ENCODE measurements around the gene LPCAT4.
"Not testable (repeated sequence)": the region's sequence is repeated elsewhere in the genome, so short reads cannot be mapped to it uniquely, and the experiment has no call there.

Gene LPCAT4

DNA sequence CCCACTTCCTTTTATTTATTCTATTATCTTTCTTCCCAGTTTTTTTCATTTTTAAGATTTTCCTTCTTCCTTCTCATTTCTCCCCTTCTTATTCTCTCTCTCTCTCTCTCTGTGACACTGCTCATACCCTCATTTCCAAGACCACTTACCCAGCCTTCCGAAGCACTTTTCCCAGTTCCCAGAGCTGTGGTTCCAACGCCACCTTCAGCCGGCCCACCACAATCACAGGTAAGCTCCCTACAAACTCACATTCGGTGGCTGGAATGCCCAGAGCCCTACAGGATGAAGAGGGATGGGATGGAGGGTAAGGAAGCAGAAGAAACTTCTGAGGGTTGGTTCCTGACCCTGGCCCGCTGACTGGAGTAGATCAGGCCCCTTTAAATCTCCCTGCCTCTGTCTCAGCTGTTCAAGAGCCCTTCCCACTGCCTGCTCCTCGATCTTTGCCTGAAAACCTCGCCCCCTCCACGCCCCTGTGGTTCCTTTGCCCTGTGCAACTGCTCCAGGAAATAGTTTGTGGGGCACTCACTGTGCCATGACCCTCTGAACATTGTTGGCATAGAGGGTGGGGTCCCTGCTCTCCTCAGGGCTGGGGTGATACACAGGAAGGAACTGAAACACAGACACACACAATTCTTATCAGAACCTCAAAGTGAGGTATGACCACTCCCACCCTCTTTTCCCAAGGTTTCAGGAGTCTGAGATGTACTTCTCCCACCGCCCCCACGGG lies 4.8 kb downstream of the LPCAT4 start:
- no peak for FAIRE-seq

DNA sequence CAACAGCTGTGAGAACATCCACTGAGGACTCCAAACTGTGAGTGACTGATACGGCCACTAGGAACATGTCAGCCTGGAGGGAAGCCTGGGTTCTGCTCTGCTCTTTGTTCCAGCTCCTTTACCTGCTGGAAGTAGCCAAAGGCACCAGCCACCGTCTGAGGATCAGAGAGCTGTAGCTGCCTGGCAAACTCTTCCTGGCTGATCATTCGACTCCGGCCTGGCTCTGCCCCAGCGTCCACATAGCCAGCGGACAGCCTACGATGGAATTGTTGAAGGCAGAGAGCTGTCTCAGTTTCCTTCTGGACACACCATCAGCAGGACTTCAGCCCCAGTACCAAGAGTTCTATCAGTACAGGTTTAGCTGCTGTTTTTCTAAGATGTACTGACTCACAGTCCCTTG lies 5.7 kb downstream of the LPCAT4 start:
- FAIRE-seq, result no peak

DNA sequence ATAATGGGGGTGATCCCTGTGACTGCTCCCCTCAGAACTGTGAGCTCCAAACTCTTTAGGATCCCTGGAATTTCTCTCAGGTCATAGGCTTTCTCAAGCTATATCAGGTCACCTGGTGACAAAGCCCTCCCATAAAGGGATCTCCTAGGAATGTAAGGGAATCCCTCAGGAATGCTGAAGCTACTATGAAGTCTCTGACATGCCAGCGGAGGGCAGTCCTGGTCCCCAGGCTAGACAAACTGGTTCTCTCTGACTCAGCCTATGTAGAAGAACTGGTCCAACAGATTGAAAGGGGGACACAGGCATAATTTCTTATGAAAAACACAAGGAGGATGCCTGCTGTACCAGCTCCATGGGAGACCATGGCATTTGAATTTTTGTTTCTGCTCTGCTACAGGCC lies 6.7 kb downstream of the LPCAT4 start:
- no peak for FAIRE-seq

DNA sequence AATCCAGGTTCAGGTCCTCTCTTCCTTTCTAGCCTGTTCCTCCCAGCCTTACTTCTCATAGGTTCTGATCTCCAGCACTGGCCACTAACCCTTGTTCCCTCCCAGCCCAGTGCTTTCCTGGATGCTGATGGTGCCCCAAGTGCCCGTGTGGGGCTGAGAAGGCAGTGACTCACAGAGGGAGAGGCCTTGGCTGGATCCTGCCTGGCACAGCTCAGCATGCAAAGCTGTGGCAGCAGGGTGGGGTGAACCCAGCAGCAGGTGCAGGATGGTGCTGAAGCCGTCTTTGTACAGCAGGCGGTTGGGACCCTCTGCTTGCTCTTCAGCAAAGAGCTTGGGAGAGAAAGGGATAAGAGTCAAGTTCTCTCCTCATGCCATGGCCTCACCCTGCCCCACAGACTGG lies 7.6 kb downstream of the LPCAT4 start:
- no peak for FAIRE-seq

DNA sequence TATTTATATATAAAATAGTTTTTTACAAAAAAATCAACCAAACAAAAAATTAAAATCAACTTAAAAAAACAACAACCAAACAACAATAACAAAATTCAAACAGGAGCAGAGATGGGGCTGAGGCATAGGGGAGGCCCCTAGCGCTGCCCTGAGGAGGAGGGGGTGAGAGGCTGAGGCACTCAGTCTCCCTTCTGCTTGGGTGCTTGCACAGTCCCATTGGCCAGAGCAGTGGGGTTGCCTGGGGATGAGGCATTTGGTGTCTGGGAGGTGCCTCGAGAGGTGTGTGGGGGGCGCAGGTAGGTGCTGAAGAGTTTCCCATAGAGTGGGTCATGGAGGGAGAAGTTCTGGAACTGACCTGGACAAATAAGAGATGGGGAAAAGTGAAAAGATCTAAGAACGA lies 8.0 kb downstream of the LPCAT4 start:
- no peak for FAIRE-seq

DNA sequence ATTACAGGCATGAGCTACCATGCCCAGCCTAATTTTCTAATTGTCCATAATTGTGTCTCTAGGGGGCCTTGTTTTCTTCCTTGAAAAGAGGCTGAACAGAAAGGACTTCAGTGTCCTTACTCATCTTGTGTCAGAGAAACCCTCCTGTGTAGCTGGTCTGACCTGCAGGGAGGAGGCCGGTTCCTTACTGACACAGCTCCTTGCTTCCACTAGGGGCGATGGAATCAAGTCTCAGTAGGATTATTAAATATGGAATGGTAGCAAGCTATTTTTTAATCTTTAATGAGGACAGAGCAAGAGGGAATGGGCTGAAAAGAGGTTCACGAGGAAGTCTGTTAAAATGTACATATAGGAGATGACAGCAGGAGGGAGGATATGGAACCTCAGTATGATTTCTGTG lies 8.6 kb downstream of the LPCAT4 start:
- FAIRE-seq, result no peak

DNA sequence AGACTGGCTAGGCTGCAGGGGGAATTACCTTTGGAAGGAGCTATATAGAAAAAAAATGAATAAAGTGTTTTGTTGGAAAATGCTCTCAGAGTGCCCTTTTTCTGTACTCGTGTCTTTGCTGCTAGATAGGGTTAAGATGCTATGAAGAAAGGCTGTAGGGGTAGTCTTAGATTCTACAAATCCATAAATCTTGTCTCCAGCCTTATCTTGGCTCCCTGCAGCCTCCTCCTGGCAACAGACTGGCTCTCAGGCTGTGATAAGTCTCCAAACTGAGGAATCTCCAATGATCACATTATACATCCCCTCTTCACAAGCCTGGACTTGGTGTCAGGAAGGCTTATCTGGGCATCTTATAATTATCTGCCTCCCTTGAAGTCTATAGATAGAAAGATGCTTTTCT lies 9.3 kb downstream of the LPCAT4 start:
- no peak for FAIRE-seq

DNA sequence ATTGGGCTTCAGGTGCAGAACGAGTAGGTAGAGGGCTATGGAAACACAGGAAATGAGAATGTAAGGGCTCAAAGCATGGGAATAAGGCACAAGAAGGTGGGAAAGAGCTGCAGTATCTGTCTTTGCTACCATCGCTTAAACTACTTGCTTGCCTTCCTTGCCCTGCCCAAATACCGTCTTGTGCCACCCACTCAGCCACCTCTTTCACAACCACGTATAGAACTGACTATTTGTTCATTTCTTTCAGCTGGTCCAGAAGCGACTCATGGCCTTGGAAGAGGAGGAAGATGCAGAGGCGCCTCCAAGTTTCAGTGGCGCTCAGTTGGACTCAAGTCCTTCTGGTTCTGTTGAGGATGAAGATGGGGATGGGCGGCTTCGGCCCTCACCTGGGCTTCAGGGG lies 11.8 kb downstream of the LPCAT4 start:
- FAIRE-seq, result no peak

DNA sequence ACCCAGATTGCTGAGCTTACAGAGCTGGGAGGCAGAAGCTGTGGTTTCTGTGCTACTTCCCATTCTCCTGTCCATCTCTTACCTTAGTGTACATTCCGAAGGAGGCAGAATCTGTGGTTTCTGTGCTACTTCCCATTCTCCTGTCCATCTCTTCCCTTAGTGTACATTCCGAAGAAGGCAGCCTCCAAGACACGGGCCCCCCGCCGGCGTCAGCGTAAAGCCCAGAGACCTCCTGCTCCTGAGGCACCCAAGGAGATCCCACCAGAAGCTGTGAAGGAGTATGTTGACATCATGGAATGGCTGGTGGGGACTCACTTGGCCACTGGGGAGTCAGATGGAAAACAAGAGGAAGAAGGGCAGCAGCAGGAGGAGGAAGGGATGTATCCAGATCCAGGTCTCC lies 12.7 kb downstream of the LPCAT4 start:
- FAIRE-seq, result no peak

DNA sequence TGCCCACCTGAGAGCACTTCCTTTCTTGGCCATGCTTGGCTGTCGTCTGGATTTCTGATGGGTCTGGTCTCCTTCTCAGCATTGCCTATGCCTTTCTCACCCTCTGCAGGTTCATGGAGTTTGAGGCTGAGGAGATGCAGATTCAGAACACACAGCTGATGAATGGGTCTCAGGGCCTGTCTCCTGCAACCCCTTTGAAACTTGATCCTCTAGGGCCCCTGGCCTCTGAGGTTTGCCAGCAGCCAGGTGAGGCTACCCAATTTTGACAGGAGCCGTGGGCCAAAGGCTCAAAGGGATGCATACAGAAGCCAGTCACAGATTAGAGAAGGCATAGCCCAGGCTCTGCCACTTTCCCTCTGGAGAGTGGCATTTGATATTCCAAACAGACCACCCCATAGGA lies 13.4 kb downstream of the LPCAT4 start:
- FAIRE-seq, result no peak

DNA sequence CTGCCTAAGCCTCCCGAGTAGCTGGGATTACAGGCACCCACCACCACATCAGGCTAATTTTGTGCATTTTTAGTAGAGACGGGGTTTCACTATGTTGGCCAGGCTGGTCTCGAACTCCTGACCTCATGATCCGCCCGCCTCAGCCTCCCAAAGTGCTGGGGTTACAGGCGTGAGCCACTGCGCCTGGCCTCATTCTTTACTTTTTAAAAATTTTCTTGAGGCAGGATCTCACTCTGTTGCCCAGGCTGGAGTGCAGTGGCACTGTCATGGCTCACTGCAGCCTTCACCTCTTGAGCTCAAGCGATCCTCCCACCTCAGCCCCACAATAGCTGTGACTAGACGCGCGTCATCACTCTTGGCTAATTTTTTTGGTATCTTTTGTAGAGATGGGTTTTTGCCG lies 14.0 kb downstream of the LPCAT4 start:
- FAIRE-seq, result not testable (repeated sequence)

DNA sequence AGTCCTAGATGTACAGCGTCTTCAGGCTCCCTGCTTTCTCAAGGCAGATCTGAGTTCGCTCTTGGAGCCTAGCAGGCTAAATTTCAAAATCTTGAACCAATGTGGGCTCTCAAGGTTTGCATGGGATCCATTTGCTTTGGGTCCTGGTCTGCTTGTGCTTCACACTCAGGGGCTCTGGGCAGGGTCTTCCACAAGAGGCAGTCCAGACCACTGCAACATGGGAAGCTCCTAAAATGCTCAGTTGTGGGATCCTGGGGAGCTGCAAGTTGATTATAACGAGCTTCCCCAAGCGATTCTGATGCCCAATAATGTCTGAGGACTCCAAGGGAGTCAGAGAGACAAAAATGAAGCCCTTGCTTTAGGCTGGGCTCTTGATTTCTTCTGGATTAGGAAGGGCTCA lies 17.2 kb downstream of the LPCAT4 start:
- no peak for FAIRE-seq

DNA sequence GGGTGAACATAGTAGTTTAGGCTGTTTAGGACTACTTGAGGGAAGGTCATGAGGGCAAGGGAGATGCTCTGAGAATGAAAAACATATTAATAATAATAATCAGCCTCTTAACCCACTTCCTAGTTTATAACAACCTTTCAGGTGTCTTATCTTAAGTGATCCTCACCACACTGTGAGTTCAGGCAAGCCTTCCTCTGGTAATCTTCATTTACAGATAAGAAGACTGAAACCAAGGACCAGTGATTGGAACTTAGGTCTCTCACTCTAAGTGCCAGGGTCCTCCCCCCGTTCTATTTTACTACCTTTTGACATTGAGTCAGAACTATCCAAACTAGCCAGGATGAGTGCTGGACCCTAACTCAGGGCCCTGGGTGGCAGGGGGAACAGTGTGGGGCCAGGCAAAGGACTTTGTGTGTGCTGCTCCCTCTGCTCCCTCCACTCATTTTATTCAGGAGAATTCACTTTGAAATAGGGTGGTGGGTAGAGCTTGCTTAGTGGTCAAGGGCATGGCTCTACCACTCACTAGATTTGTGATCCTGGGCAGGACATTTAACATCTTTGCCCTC lies 18.2 kb downstream of the LPCAT4 start:
- FAIRE-seq, result no peak

DNA sequence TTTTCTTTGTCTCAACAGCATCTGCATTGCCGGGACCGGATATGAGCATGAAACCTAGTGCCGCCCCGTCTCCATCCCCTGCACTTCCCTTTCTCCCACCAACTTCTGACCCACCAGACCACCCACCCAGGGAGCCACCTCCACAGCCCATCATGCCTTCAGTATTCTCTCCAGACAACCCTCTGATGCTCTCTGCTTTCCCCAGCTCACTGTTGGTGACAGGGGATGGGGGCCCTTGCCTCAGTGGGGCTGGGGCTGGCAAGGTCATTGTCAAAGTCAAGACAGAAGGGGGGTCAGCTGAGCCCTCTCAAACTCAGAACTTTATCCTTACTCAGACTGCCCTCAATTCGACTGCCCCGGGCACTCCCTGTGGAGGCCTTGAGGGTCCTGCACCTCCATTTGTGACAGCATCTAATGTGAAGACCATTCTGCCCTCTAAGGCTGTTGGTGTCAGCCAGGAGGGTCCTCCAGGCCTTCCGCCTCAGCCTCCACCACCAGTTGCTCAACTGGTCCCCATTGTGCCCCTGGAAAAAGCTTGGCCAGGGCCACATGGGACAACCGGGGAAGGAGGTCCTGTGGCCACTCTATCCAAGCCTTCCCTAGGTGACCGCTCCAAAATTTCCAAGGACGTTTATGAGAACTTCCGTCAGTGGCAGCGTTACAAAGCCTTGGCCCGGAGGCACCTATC lies 18.9 kb downstream of the LPCAT4 start:
- no peak for FAIRE-seq

DNA sequence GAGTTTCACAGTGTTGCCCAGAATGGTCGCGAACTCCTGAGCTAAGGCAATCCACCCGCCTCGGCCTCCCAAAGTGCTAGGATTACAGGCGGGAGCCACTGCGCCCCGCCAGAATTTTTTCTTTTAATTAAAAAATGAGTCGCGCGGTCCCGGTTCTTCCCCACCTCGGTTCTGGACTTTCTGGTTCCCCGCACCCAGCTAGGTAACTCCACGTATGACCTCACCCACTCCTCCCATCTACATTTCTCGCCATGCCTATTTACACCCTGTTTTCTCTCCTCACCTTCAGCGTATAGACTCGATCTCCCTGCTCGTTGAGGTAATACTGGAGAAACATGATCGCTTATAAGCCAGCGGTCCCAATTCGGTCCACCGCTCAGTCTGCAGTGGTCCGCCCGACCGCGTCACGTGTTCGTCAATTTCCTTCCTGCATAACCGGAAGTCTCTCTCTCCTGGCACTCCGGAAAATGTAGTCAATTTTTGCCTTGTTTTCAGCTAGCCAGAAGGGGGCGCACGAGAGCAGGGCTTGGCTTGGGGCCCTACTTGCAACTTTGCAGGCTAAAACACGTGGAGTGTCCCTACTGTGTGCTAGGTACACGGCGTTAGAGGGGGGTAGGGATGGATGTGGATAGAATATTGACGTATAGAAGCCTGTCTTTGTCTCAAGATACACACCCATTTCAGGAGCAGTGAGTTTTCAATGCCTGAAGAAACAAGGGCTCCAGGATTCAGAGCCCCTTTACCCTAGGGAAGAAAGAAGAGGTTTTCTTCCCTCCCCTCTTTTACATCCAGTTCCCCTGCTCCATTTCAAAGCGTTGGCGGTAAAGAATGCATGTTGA lies 24.0 kb downstream of the LPCAT4 start, which contains the start of the genes NOP10 and NUTM1:
TSS of gene NOP10 (minus strand) at position 400 of the 839 bp plus-strand sequence. CDS start at position 337, 63 bp downstream.
TSS of gene NUTM1 (plus strand) at position 579 of the 839 bp plus-strand sequence. CDS start 382 bp downstream, outside the sequence.
- FAIRE-seq, result peak; percentile 67

DNA sequence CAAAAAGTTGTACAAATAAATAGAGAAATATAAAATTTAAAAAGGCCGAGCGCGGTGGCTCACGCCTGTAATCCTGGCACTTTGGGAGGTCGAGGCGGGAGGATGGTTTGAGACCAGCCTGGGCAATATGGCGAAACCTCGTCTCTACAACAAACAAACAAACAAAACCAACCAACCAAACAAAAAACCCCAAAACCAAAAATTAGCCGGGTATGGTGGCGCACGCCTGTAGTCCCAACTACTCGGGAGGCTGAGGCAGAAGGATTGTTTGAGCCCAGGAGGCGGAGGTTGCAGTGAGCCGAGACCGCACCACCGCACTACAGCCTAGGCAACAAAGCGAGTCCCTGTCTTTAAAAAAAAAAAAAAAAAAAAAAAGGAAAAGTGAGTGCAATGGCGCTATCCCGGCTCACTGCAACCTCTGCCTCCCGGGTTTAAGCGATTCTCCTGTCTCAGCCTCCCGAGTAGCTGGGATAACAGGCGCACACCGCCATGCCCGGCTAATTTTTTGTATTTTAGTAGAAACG lies 24.7 kb downstream of the LPCAT4 start:
- FAIRE-seq, result not testable (repeated sequence)

DNA sequence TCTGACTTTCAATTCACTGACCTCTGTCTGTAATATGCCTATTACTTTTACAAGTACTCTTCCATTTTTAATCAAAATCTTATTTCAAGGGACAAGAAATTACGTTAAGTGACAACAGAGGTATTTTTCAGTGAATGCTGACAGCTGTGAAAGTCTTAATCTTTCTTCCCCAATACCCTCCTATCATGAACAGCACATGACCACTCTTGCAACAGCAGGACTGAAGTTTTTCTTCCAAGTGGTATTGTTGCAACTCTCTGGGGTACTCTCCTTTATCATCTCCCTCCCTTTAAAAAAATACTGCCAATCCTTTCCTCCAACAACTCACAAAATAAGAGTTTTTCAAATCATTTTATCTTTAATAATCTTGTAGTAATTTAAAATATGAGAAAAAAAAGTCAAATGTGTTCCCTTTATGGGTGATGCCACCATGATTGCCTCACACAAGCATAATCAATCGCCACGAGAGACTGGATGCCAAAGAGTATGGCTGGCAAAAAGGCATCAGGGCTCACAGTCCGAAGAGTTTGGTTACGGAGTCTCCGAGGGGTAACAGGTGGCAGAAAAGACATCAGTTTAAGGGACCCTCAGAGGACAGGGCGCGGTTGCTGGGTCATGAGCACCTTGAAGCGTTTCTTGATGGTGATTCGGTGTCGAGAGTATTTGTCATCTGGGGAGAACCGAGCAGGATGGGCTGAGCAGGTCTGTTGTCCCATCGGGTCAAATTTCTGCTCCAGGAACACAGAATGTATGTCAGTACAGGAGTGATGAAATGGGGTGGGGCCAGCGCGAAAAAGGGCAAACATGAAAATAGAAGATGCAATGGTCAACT lies 25.4 kb downstream of the LPCAT4 start:
- no peak for FAIRE-seq

DNA sequence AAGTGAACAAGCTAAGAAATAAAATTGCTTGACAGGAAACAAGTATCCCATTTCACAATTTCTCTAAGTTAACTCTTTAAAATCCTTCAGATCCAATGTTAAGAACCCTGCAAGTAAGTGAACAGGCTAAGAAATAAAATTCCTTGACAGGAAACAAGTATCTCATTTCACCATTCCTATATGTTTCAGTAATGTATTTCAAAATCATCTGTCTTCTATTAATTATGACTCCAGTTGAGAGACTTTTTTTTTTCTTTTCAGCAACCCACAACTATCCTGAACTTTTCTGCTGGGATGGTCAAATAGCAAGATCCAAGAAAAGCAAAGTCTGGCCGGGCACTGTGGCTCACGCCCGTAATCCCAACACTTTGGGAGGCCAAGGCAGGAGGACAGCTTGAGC lies 27.1 kb downstream of the LPCAT4 start:
- no peak for FAIRE-seq

DNA sequence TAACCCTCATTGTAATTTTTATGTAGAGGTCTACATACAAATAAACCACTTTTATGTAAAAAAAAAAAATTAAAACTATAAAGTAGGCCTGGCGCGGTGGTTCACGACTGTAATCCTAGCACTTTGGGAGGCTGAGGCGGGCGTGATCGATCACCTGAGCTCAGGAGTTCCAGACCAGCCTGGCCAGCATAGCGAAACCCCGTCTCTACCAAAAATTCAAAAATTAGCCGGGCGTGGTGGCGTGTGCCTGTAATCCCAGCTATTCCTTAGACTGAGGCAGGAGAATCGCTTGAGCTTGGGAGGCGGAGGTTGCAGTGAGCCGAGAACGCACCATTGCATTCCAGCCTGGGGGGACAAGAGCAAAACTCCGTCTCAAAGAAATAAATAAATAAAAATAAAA lies 28.6 kb downstream of the LPCAT4 start:
- no peak for FAIRE-seq

DNA sequence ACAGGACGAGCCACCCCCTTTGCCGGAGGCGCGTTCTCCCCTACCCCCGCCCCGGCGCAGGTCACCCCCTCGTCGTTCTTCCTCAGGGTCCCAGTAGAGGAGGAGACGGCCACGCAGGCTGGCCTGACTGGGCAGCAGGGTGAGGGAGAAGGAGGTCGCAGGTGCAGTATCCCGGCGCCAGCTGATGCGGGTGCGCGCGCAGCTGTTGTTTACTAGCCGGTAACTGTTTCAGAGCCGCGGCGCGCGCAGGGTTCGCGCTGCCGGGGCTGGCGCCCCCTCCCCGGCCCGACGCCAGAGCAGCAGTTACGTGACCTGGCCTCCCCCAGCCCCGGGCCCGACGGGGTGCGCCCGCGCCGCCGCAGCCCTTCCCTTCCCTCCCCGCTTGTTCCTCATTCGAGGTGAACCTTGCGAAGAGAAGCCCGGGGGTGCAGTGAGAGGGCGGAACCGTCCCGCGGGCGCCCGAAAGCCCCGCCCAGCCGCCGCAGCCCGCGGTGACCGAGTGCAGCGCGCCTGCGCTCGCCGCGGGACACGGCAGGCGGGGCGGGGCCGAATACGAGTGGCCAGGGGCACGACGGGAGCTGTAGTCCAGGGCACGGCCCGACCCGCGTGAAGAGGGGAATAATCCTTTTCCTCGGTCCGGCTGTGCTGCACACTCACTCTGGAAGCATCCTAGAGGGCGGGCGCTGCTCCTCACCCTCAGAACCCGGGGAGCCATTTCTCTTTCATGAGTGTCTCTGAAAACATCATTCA lies 29.3 kb downstream of the LPCAT4 start, which contains the start of gene SLC12A6:
TSS of gene SLC12A6 (minus strand) at position 225 of the 750 bp plus-strand sequence. CDS start 1,101 bp downstream, outside the sequence.
- FAIRE-seq, result no peak

DNA sequence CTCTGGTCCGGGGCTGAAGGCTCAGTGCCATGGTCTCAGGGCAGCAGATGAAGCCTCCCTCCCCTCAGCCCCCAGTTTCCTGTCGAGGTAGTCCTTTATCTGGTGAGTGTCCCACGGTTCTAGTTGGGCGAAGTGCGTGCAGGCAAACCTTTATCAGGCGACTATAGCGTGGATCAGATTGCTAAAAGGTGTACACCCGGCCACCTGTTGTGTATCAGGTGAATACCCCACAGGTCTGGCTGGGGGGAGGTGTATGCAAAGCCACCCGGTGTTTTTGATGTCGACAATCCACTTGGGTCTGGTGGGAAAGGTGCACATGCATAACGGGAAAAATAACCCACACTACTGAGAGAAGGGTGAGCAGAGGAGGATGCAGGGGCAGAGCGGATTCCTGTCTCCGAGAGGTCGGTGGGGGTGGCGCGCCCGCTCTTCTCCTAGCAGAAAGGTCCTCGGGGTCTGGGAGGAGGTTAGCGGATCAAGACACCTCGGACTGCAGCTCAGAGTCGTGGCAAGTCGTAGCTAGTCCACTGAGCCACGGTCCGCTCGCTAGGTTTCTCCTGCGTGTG lies 29.9 kb downstream of the LPCAT4 start:
- FAIRE-seq, result no peak

Data from endometrium (tissue), 2 donors.